ENCODE results near the gene MRPL21.

Gene MRPL21

GRCh38 chr11:68845351-68846002 lies 58.2 kb downstream of the MRPL21 start:
- TF ChIP-seq CTCF (IDR thresholded peaks at IDR 0.05; ENCODE audit: low read length, missing control alignments), result no peak
- no peak overlapping the region for H3K4me3 ChIP-seq (replicated peaks; ENCODE audit: low read depth, low read length)

GRCh38 chr11:68844801-68845200 lies 58.8 kb downstream of the MRPL21 start:
- TF ChIP-seq CTCF (IDR thresholded peaks at IDR 0.05; ENCODE audit: low read length, missing control alignments), result no peak
- DNase-seq (ENCODE audit: low read depth), result no peak

More at GRCh38 chr11:68845351-68846002, 58.2 kb downstream of the MRPL21 start:
- no peak for DNase-seq (ENCODE audit: low read depth)

GRCh38 chr11:68844376-68844775 lies 59.3 kb downstream of the MRPL21 start:
- H3K4me3 ChIP-seq (replicated peaks; ENCODE audit: low read depth, low read length), result no peak overlapping the region
- DNase-seq (ENCODE audit: low read depth), result no peak
- TF ChIP-seq CTCF (IDR thresholded peaks at IDR 0.05; ENCODE audit: low read length, missing control alignments), result no peak

More at GRCh38 chr11:68844801-68845200, 58.8 kb downstream of the MRPL21 start:
- no peak overlapping the region for H3K4me3 ChIP-seq (replicated peaks; ENCODE audit: low read depth, low read length)

- no peak for TF ChIP-seq CTCF (IDR thresholded peaks at IDR 0.05; ENCODE audit: low read length, missing control alignments)
- peak overlapping the region; percentile 22 for H3K4me3 ChIP-seq (replicated peaks; ENCODE audit: low read depth, low read length)
- no peak for DNase-seq (ENCODE audit: low read depth)
These were observed 59.8 kb downstream of the MRPL21 start for GRCh38 chr11:68843703-68844312.

- peak overlapping the region; percentile 40 for H3K4me3 ChIP-seq (replicated peaks; ENCODE audit: low read depth, low read length)
- no peak for TF ChIP-seq CTCF (IDR thresholded peaks at IDR 0.05; ENCODE audit: low read length, missing control alignments)
- DNase-seq (ENCODE audit: low read depth), result peak; percentile 45
These were observed 60.5 kb downstream of the MRPL21 start for GRCh38 chr11:68843052-68843561.

GRCh38 chr11:68842427-68843051 lies 61.1 kb downstream of the MRPL21 start:
- DNase-seq (ENCODE audit: low read depth), result no peak
- H3K4me3 ChIP-seq (replicated peaks; ENCODE audit: low read depth, low read length), result peak overlapping the region; percentile 40
- TF ChIP-seq CTCF (IDR thresholded peaks at IDR 0.05; ENCODE audit: low read length, missing control alignments), result no peak

Data from fibroblast of pulmonary artery (primary cell).